ENCODE results near the gene WNT8A. TPM values are rescaled to one million over a fixed set of nuclear protein-coding genes. Genes with fewer than 3 reads are reported as not detected.
A peak's percentile ranks its signal among the peaks of the same experiment; 100 is the strongest.

WNT8A gene
- total RNA-seq (2013): not detected
- polyA plus RNA-seq: not detected
- not detected in 2 replicates for polyA minus RNA-seq
- 0 to 0.69 (median 0) reads per million in 11 experiments for total RNA-seq

GRCh38 chr5:138083702-138084101 lies at the start of gene WNT8A:
TSS of gene WNT8A (plus strand) at chr5:138084033. CDS start at chr5:138084128, 95 bp downstream.
- H3K4me3 Mint-ChIP-seq: no peak within 1 kb of the TSS
- H3K4me1 Mint-ChIP-seq: peaks cover 11% of the 10 kb centered on the region
- DNase-seq: no peak
- H3K4me1 ChIP-seq (ENCODE audit: control insufficient read depth in 1 of 2, insufficient read depth in 2 of 2, low read length in 2 of 2): peaks cover 8% of the 10 kb centered on the region in 2 donors
- no peak within 1 kb of the TSS for H3K4me3 ChIP-seq (replicated peaks in 1 of 3; ENCODE audit: low read depth in 2 of 3, low read length in 3 of 3)
- H3K9ac ChIP-seq (ENCODE audit: insufficient read depth, low read length, poor library complexity, severe bottlenecking): no peak within 1 kb of the TSS
- no peaks in the 10 kb centered on the region for H3K36me3 ChIP-seq (replicated peaks in 1 of 2; ENCODE audit: control insufficient read depth in 1 of 2, insufficient read depth in 2 of 2, low read length in 2 of 2)
- H2AFZ ChIP-seq (ENCODE audit: insufficient read depth, low read depth, low read length, poor library complexity, severe bottlenecking): no peak within 1 kb of the TSS
- H3K4me2 ChIP-seq (replicated peaks; ENCODE audit: extremely low read depth, low read length, poor library complexity, severe bottlenecking): no peak within 1 kb of the TSS
- no peaks in the 10 kb centered on the region for H3K9me3 Mint-ChIP-seq
- no peak within 1 kb of the TSS for H3K27ac Mint-ChIP-seq
- no peaks in the 10 kb centered on the region for H3K27me3 ChIP-seq (ENCODE audit: control insufficient read depth in 2 of 2, insufficient read depth in 2 of 2, low read length in 2 of 2)
- no peaks in the 10 kb centered on the region for H3K9me3 ChIP-seq (replicated peaks in 1 of 2; ENCODE audit: control insufficient read depth in 1 of 2, insufficient read depth in 1 of 2, low read length in 2 of 2)
- H4K20me1 ChIP-seq (ENCODE audit: insufficient read depth, low read length): no peaks in the 10 kb centered on the region
- H3K79me2 ChIP-seq (ENCODE audit: insufficient read depth, low read length): no peaks in the 10 kb centered on the region
- intact Hi-C loops (cut with micrococcal nuclease): no loop called here
- no peak within 1 kb of the TSS for H3K27ac ChIP-seq (ENCODE audit: low read depth in 1 of 2, low read length in 2 of 2)
- no peaks in the 10 kb centered on the region for H3K36me3 Mint-ChIP-seq
- TF ChIP-seq CTCF (IDR thresholded peaks at IDR 0.05): no peak
- peaks cover 0 to 4% (median 4%) of the 10 kb centered on the region in 3 donors for H3K27me3 Mint-ChIP-seq (ENCODE audit: low read depth in 3 of 3)
- 100% methylated on average over 1 of the region's 5 CpGs for WGBS (ENCODE audit: insufficient coverage)

- peak overlapping the region; percentile 43 for H2AFZ ChIP-seq (ENCODE audit: insufficient read depth, low read depth, low read length, poor library complexity, severe bottlenecking)
- H3K27ac Mint-ChIP-seq: peak overlapping the region in 2 of 7 donors; percentile 42 to 66
- H3K27me3 ChIP-seq (ENCODE audit: control insufficient read depth in 2 of 2, insufficient read depth in 2 of 2, low read length in 2 of 2): no peaks in the 10 kb centered on the region
- peaks cover 16% of the 10 kb centered on the region for H4K20me1 ChIP-seq (ENCODE audit: insufficient read depth, low read length)
- WGBS (ENCODE audit: insufficient coverage): 29% methylated on average over 7 of the region's 11 CpGs
- H3K4me2 ChIP-seq (replicated peaks; ENCODE audit: extremely low read depth, low read length, poor library complexity, severe bottlenecking): no peak overlapping the region
- H3K4me3 ChIP-seq (replicated peaks in 1 of 3; ENCODE audit: low read depth in 2 of 3, low read length in 3 of 3): no peak overlapping the region
- peaks cover 0 to under 1% of the 10 kb centered on the region in 2 donors for H3K36me3 Mint-ChIP-seq
- H3K4me1 ChIP-seq (ENCODE audit: control insufficient read depth in 1 of 2, insufficient read depth in 2 of 2, low read length in 2 of 2): peaks cover 17 to 22% of the 10 kb centered on the region in 2 donors
- H3K36me3 ChIP-seq (replicated peaks in 1 of 2; ENCODE audit: control insufficient read depth in 1 of 2, insufficient read depth in 2 of 2, low read length in 2 of 2): no peaks in the 10 kb centered on the region
- H3K9me3 ChIP-seq (replicated peaks in 1 of 2; ENCODE audit: control insufficient read depth in 1 of 2, insufficient read depth in 1 of 2, low read length in 2 of 2): no peaks in the 10 kb centered on the region
- peaks cover 3 to 15% (median 7%) of the 10 kb centered on the region in 3 donors for H3K27me3 Mint-ChIP-seq (ENCODE audit: low read depth in 3 of 3)
- TF ChIP-seq CTCF (IDR thresholded peaks at IDR 0.05): peak; percentile 90
- peak; percentile 80 to 87 (median 86) for DNase-seq
- peak overlapping the region in 1 of 2 donors; percentile 0 for H3K4me3 Mint-ChIP-seq
- intact Hi-C loops (cut with micrococcal nuclease): loop anchor here (2.0 to 10.0 kb wide), 2 partner anchors 33 to 299 kb away; partner anchors contain the start of genes CDC25C (in 1 of the 2) and FAM53C (in 1 of the 2)
- H3K9ac ChIP-seq (ENCODE audit: insufficient read depth, low read length, poor library complexity, severe bottlenecking): no peak overlapping the region
- peaks cover 25% of the 10 kb centered on the region for H3K4me1 Mint-ChIP-seq
- H3K79me2 ChIP-seq (ENCODE audit: insufficient read depth, low read length): peaks cover 23% of the 10 kb centered on the region
- no peak overlapping the region for H3K27ac ChIP-seq (ENCODE audit: low read depth in 1 of 2, low read length in 2 of 2)
- peaks cover 0 to 2% (median 0%) of the 10 kb centered on the region in 7 donors for H3K9me3 Mint-ChIP-seq
Measured at GRCh38 chr5:138035605-138036537, 48.0 kb upstream of the WNT8A start.
